ENCODE results near the gene TAF6. TPM values are rescaled to one million over a fixed set of nuclear protein-coding genes. Genes with fewer than 3 reads are reported as not detected.

Gene TAF6
- total and polyA plus RNA-seq, 9 of the 15 experiments (the other 6 are each of a cell fraction or from before 2014, with no cell fraction given) = 0.78 to 78.7 (median 21.3) TPM

- TF ChIP-seq SLC30A9 (CRISPR knock-in tag; IDR thresholded peaks at IDR 0.05) (no peak), ATF6 (CRISPR knock-in tag; IDR thresholded peaks at IDR 0.05) (0 out of 2 replicates have a peak, but pooled peaks have one; percentile 26), TRIM25 (IDR thresholded peaks at IDR 0.05; ENCODE audit: borderline replicate concordance) (no peak), ZBTB1 (CRISPR knock-in tag; IDR thresholded peaks at IDR 0.05; ENCODE audit: borderline replicate concordance, low read depth) (peak; percentile 94), CBX5 (IDR thresholded peaks at IDR 0.05; ENCODE audit: borderline replicate concordance, low read depth) (0 out of 2 replicates have a peak, but pooled peaks have one; percentile 35), ZNF518B (CRISPR knock-in tag; IDR thresholded peaks at IDR 0.05) (no peak), NELFE (IDR thresholded peaks at IDR 0.05; ENCODE audit: insufficient read depth, insufficient read length) (no peak), ZSCAN29 (IDR thresholded peaks at IDR 0.05) (no peak), KLF1 (tag; IDR thresholded peaks at IDR 0.05) (peak; percentile 31; the same call in 1 of the 2 replicates), ZNF398 (CRISPR knock-in tag; IDR thresholded peaks at IDR 0.05) (no peak), MYBL2 (IDR thresholded peaks at IDR 0.05; ENCODE audit: low read depth) (no peak), MYBL2 (CRISPR knock-in tag; IDR thresholded peaks at IDR 0.05; ENCODE audit: borderline replicate concordance) (peak; percentile 64; the same call in 1 of the 2 replicates), ZNF253 (CRISPR knock-in tag; conservative IDR thresholded peaks at IDR 0.05) (no peak), NCOR1 (IDR thresholded peaks at IDR 0.05) (peak; percentile 57), ZFP30 (CRISPR knock-in tag; IDR thresholded peaks at IDR 0.05; ENCODE audit: borderline replicate concordance) (no peak), ZNF165 (CRISPR knock-in tag; IDR thresholded peaks at IDR 0.05; ENCODE audit: borderline replicate concordance) (peak; percentile 45; the same call in 1 of the 2 replicates), KDM5B (IDR thresholded peaks at IDR 0.05; ENCODE audit: insufficient replicate concordance, low read depth, low read length) (peak; percentile 87)
These were observed 30.3 kb downstream of the TAF6 start, which contains the start of gene COPS6 (continued) for GRCh38 chr7:100088621-100089457.

Data from K562 (cell line).